ENCODE measurements around the gene ATP5PB. TPM values are rescaled to one million over a fixed set of nuclear protein-coding genes. Genes with fewer than 3 reads are reported as not detected.

Gene ATP5PB
- polyA plus RNA-seq, 1 donor (not counting 4 experiments of a cell fraction or from before 2014, with no cell fraction given), result 539 TPM

DNA sequence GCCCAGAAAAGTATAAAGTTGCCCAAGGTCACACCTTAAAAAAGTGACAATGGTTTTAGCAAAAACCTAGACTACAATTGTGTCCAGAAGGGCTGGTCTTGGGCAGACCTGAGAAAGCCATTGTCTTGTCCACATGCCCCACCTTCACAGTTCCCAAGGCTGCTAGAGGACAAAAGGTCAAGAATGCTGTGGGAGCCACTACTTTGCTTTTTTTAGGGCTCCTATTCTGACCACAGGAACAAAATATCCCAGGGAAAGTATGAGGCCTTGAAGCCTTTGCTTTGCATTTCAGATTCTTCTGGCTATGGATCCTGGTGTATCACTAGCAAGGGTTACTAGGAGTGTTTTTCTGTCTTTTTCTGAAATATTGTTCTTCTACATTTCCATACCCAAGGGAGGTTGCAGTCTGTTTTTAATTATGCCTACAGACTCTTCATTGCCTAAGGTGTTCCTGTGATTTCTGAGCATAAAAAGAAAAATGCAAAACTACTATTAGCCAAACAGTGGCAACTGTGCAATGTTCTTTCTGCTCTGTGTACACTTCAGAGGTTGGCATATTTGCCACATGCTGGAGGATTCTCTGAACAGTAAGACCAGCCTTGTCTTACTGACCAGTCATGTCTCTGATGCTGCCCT is 35.2 kb downstream of the ATP5PB start:
- dilution Hi-C loops (cut with MboI; ENCODE audit: extremely low pct_ligation_motif_present, low sequenced_read_pairs), result no loop called here
- no peaks in the 10 kb centered on the region for H3K36me3 ChIP-seq (ENCODE audit: control insufficient read depth in 2 of 2, extremely low read depth in 1 of 2, insufficient read depth in 2 of 2, low read length in 2 of 2)
- no peaks in the 10 kb centered on the region for H3K79me2 ChIP-seq (ENCODE audit: control insufficient read depth, insufficient read depth, low read length)
- no peak overlapping the region for H3K27ac ChIP-seq (ENCODE audit: control insufficient read depth, insufficient read depth, low read length)
- no peak overlapping the region for H3K4me2 ChIP-seq (ENCODE audit: control insufficient read depth, extremely low read depth, insufficient read depth, low read depth, low read length)
- no peak overlapping the region for H3K4me3 ChIP-seq (ENCODE audit: control insufficient read depth in 2 of 3, extremely low read depth in 1 of 3, insufficient read depth in 2 of 3, low read depth in 1 of 3, low read length in 3 of 3)
- TF ChIP-seq EZH2 (IDR thresholded peaks at IDR 0.05; ENCODE audit: low read length), result no peak
- TF ChIP-seq, protein P1, sequence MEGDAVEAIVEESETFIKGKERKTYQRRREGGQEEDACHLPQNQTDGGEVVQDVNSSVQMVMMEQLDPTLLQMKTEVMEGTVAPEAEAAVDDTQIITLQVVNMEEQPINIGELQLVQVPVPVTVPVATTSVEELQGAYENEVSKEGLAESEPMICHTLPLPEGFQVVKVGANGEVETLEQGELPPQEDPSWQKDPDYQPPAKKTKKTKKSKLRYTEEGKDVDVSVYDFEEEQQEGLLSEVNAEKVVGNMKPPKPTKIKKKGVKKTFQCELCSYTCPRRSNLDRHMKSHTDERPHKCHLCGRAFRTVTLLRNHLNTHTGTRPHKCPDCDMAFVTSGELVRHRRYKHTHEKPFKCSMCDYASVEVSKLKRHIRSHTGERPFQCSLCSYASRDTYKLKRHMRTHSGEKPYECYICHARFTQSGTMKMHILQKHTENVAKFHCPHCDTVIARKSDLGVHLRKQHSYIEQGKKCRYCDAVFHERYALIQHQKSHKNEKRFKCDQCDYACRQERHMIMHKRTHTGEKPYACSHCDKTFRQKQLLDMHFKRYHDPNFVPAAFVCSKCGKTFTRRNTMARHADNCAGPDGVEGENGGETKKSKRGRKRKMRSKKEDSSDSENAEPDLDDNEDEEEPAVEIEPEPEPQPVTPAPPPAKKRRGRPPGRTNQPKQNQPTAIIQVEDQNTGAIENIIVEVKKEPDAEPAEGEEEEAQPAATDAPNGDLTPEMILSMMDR (optimal IDR thresholded peaks at IDR 0.05 in 1 of 3, IDR thresholded peaks at IDR 0.05 in 1 of 3, conservative IDR thresholded peaks at IDR 0.05 in 1 of 3; ENCODE audit: extremely low read depth in 1 of 3, insufficient read depth in 2 of 3, low read length in 3 of 3), result no peak
- no peak overlapping the region for H3K9ac ChIP-seq (ENCODE audit: control insufficient read depth, extremely low read depth, insufficient read depth, low read length)
- DNase-seq (ENCODE audit: low read depth, low spot score) (no peak), FAIRE-seq (no peak)
- no peak overlapping the region for H2AFZ ChIP-seq (ENCODE audit: control insufficient read depth, low read length)
- H4K20me1 ChIP-seq (ENCODE audit: control insufficient read depth, extremely low read depth, insufficient read depth, low read length), result no peaks in the 10 kb centered on the region
- H3K4me1 ChIP-seq (ENCODE audit: control insufficient read depth, extremely low read depth, insufficient read depth, low read length), result no peaks in the 10 kb centered on the region
- peaks cover 6% of the 10 kb centered on the region for H3K27me3 ChIP-seq (ENCODE audit: control insufficient read depth, extremely low read depth, insufficient read depth, low read length)
- no peaks in the 10 kb centered on the region for H3K9me3 ChIP-seq (ENCODE audit: control insufficient read depth, low read depth, low read length)
- H3K9me1 ChIP-seq (ENCODE audit: control insufficient read depth, extremely low read depth, insufficient read depth, low read length), result no peaks in the 10 kb centered on the region

DNA sequence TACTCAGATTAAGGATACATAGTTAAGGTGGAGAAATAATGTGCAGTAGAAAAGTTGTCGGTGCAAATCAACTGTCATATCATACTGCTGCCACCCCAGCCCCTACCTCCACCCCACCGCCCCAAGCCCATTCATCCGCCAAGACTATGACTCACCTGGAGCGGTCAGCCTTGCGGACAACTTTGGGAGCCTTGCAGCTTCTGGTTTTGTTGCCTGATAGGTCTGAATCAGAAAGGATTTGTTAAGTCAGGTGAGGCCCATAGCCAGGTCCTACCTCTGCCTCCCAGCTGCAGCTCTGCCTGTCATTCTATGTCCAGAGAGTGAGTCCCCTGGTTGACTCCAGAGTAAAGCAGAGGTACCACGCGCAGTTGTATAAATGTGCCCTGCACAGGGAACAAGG is 37.2 kb downstream of the ATP5PB start:
- no peak overlapping the region for H3K4me3 ChIP-seq (ENCODE audit: control insufficient read depth in 2 of 3, extremely low read depth in 1 of 3, insufficient read depth in 2 of 3, low read depth in 1 of 3, low read length in 3 of 3)
- H3K27ac ChIP-seq (ENCODE audit: control insufficient read depth, insufficient read depth, low read length), result no peak overlapping the region
- dilution Hi-C loops (cut with MboI; ENCODE audit: extremely low pct_ligation_motif_present, low sequenced_read_pairs), result no loop called here
- DNase-seq (ENCODE audit: low read depth, low spot score), result no peak
- FAIRE-seq, result no peak
- no peak overlapping the region for H3K9ac ChIP-seq (ENCODE audit: control insufficient read depth, extremely low read depth, insufficient read depth, low read length)
- no peaks in the 10 kb centered on the region for H4K20me1 ChIP-seq (ENCODE audit: control insufficient read depth, extremely low read depth, insufficient read depth, low read length)
- peaks cover 6% of the 10 kb centered on the region for H3K27me3 ChIP-seq (ENCODE audit: control insufficient read depth, extremely low read depth, insufficient read depth, low read length)
- no peaks in the 10 kb centered on the region for H3K79me2 ChIP-seq (ENCODE audit: control insufficient read depth, insufficient read depth, low read length)
- no peak overlapping the region for H2AFZ ChIP-seq (ENCODE audit: control insufficient read depth, low read length)
- no peaks in the 10 kb centered on the region for H3K4me1 ChIP-seq (ENCODE audit: control insufficient read depth, extremely low read depth, insufficient read depth, low read length)
- TF ChIP-seq, protein P1 (optimal IDR thresholded peaks at IDR 0.05 in 1 of 3, IDR thresholded peaks at IDR 0.05 in 1 of 3, conservative IDR thresholded peaks at IDR 0.05 in 1 of 3; ENCODE audit: extremely low read depth in 1 of 3, insufficient read depth in 2 of 3, low read length in 3 of 3), result no peak
- TF ChIP-seq EZH2 (IDR thresholded peaks at IDR 0.05; ENCODE audit: low read length), result no peak
- no peaks in the 10 kb centered on the region for H3K9me3 ChIP-seq (ENCODE audit: control insufficient read depth, low read depth, low read length)
- H3K36me3 ChIP-seq (ENCODE audit: control insufficient read depth in 2 of 2, extremely low read depth in 1 of 2, insufficient read depth in 2 of 2, low read length in 2 of 2), result no peaks in the 10 kb centered on the region
- no peak overlapping the region for H3K4me2 ChIP-seq (ENCODE audit: control insufficient read depth, extremely low read depth, insufficient read depth, low read depth, low read length)
- H3K9me1 ChIP-seq (ENCODE audit: control insufficient read depth, extremely low read depth, insufficient read depth, low read length), result no peaks in the 10 kb centered on the region
